ENCODE data around the gene AKAP13. TPM values are rescaled to one million over a fixed set of nuclear protein-coding genes. Genes with fewer than 3 reads are reported as not detected.

AKAP13 gene
- total RNA-seq, 1 experiment from 2014 or later: 47.3 TPM

DNA sequence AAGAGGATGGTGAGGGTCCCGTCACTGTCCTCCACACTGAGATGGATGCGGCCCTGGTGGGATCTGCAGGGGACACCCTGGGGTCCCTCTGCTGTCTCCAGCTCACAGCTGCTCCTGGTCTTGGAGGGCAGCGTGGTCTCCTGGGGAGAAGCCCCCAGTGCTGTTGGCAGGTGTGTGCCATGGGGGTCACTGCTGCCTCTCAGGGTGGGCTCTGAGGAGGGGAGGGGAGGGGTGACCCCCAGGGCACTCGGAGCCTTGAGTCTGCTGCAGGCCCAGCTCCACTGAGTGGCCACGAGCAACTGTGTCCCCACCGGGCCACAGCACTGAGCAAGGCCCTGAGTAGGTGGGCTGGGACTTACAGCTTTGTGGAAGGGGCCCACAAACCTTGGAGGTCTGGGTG lies 379.6 kb downstream of the AKAP13 start:
- H4K91ac ChIP-seq (ENCODE audit: insufficient read length, low read depth, low read length): no peak overlapping the region
- no peak overlapping the region for H3K4me3 Mint-ChIP-seq
- TF ChIP-seq, protein P1, sequence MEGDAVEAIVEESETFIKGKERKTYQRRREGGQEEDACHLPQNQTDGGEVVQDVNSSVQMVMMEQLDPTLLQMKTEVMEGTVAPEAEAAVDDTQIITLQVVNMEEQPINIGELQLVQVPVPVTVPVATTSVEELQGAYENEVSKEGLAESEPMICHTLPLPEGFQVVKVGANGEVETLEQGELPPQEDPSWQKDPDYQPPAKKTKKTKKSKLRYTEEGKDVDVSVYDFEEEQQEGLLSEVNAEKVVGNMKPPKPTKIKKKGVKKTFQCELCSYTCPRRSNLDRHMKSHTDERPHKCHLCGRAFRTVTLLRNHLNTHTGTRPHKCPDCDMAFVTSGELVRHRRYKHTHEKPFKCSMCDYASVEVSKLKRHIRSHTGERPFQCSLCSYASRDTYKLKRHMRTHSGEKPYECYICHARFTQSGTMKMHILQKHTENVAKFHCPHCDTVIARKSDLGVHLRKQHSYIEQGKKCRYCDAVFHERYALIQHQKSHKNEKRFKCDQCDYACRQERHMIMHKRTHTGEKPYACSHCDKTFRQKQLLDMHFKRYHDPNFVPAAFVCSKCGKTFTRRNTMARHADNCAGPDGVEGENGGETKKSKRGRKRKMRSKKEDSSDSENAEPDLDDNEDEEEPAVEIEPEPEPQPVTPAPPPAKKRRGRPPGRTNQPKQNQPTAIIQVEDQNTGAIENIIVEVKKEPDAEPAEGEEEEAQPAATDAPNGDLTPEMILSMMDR (conservative IDR thresholded peaks at IDR 0.05): no peak
- no peaks in the 10 kb centered on the region for H3K27me3 ChIP-seq (ENCODE audit: insufficient read depth, low read length)
- H2AFZ ChIP-seq (ENCODE audit: low read length): no peak overlapping the region
- H3K4me1 ChIP-seq (ENCODE audit: insufficient read depth, low read length): no peaks in the 10 kb centered on the region
- no peak overlapping the region for H3K14ac ChIP-seq (ENCODE audit: insufficient read depth, low read length)
- no peak overlapping the region for H3K56ac ChIP-seq (ENCODE audit: insufficient read length, low read depth, low read length)
- no peaks in the 10 kb centered on the region for H3K9me3 ChIP-seq (ENCODE audit: control insufficient read depth, low read depth, low read length)
- H3K27ac ChIP-seq (ENCODE audit: insufficient read length, low read depth, low read length): no peak overlapping the region
- no peak overlapping the region for H2BK20ac ChIP-seq (ENCODE audit: low read depth, low read length, poor library complexity, severe bottlenecking)
- no peaks in the 10 kb centered on the region for H4K20me1 ChIP-seq (ENCODE audit: control insufficient read depth, insufficient read depth, insufficient read length)
- H2AK5ac ChIP-seq (ENCODE audit: insufficient read length, low read length): no peak overlapping the region
- H2BK120ac ChIP-seq (ENCODE audit: low read depth, low read length, poor library complexity, severe bottlenecking): no peak overlapping the region
- H3K18ac ChIP-seq (ENCODE audit: insufficient read length, low read depth, low read length): no peak overlapping the region
- no peaks in the 10 kb centered on the region; the same call in 1 of the 2 replicates for H3K79me2 ChIP-seq (ENCODE audit: insufficient read depth, low read length)
- no CpG with 5 or more reads among the region's 6 CpGs for WGBS (ENCODE audit: extremely low coverage, insufficient read length, low lambda C conversion rate)
- no peaks in the 10 kb centered on the region for H3K27me3 Mint-ChIP-seq (ENCODE audit: low read depth)
- H2BK5ac ChIP-seq (ENCODE audit: insufficient read length, low read length): no peak overlapping the region
- no peak overlapping the region for H2BK12ac ChIP-seq (ENCODE audit: insufficient read length, low read depth, low read length)
- H3K4me2 ChIP-seq (ENCODE audit: insufficient read depth, insufficient read length, low read length): no peak overlapping the region
- H3K23me2 ChIP-seq (ENCODE audit: insufficient read length, low read depth, low read length, poor library complexity, severe bottlenecking): no peaks in the 10 kb centered on the region
- no peak overlapping the region for H3K9ac ChIP-seq (ENCODE audit: extremely low read depth, insufficient read length, low read length)
- H3K9me3 Mint-ChIP-seq: no peaks in the 10 kb centered on the region
- H3K27ac Mint-ChIP-seq: no peak overlapping the region
- H3K36me3 Mint-ChIP-seq (ENCODE audit: insufficient read depth in 1 of 3, low read depth in 3 of 3): peaks cover 11 to 43% (median 22%) of the 10 kb centered on the region in 3 experiments; a peak in 6 of 7 replicates
- DNase-seq: no peak
- H3K23ac ChIP-seq (ENCODE audit: insufficient read length, low read depth, low read length): no peak overlapping the region
- H3T11ph ChIP-seq (ENCODE audit: low read length): no peak overlapping the region
- H3K4ac ChIP-seq (ENCODE audit: low read depth, low read length): no peak overlapping the region
- no peak overlapping the region for H4K5ac ChIP-seq (ENCODE audit: insufficient read length, low read depth, low read length)
- no peak overlapping the region for H2BK15ac ChIP-seq (ENCODE audit: low read depth, low read length)
- peaks cover 6 to 15% of the 10 kb centered on the region in 2 experiments for H3K4me1 Mint-ChIP-seq
- H3K79me1 ChIP-seq (ENCODE audit: insufficient read depth, low read depth, low read length, poor library complexity, severe bottlenecking): no peaks in the 10 kb centered on the region
- H4K8ac ChIP-seq (replicated peaks; ENCODE audit: insufficient read length, low read depth, low read length): no peak overlapping the region
